HG03469 (cell line): ENCODE results near the gene ARHGEF12.

Experiments used
- ATAC-seq: cut with Tn5 transposase; IDR thresholded peaks from one replicate; pipeline ENCODE4 v1.9.1; 2021; ENCODE audit warnings: mild to moderate bottlenecking, moderate library complexity, moderate number of reproducible peaks; ENCODE audit not compliant: unreplicated experiment

ARHGEF12 gene

GRCh38 chr11:120532082-120532831 lies 196.0 kb downstream of the ARHGEF12 start:
- ATAC-seq: no peak

- ATAC-seq: no peak
Measured at GRCh38 chr11:120532832-120533196, 196.6 kb downstream of the ARHGEF12 start.

GRCh38 chr11:120536091-120536796 lies 200.0 kb downstream of the ARHGEF12 start:
- no peak for ATAC-seq

- no peak for ATAC-seq
Measured at GRCh38 chr11:120536797-120537169, 200.6 kb downstream of the ARHGEF12 start.

GRCh38 chr11:120537996-120538395 lies 201.8 kb downstream of the ARHGEF12 start:
- no peak for ATAC-seq

- ATAC-seq: no peak
Measured at GRCh38 chr11:120538707-120539106, 202.5 kb downstream of the ARHGEF12 start.
